Lower leg skin (tissue), 4 donors: ENCODE data around the gene MAML1. TPM values are rescaled to one million over a fixed set of nuclear protein-coding genes. Genes with fewer than 3 reads are reported as not detected.

Source experiments
- DNase-seq, 2 donors: peaks; one replicate each; pipeline ENCODE4 v3.0.0-alpha.2; 2019; ENCODE audit warnings: low spot score in 2 of 2
- H3K4me3 ChIP-seq: fragments of 200-600 bp; sonication (generic); 2 replicates; pipeline ENCODE4 v1.5.1; 2017; ENCODE audit warnings: mild to moderate bottlenecking, low read depth; ENCODE audit not compliant: poor library complexity, severe bottlenecking
- CTCF ChIP-seq, 3 donors: fragments of 450-650 bp; IDR thresholded peaks; one replicate each; pipeline ENCODE4 v1.5.1; 2016; ENCODE audit warnings: antibody characterized with exemption in 3 of 3, mild to moderate bottlenecking in 3 of 3, moderate library complexity in 2 of 3
- POLR2A ChIP-seq, 2 donors: fragments of 450-650 bp; IDR thresholded peaks; one replicate each; pipeline ENCODE4 v1.6.1; 2016 to 2017; ENCODE audit warnings: antibody characterized with exemption in 2 of 2, mild to moderate bottlenecking in 1 of 2, moderate library complexity in 1 of 2
- WGBS, 2 donors: methylation state at CpG; one replicate each; pipeline ENCODE4 v1.1.5; 2018; 5-methylcytosine and 5-hydroxymethylcytosine counted together
- intact Hi-C: fragments of 100-400 bp; cut with DNase I; formaldehyde crosslinking; loops from one replicate; pipeline ENCODE4 v1.15.0; 2023; ENCODE audit warnings: low total_unique reads
- microRNA counts, 2 donors: library from miRNA; unstranded; fragments of <30 nt; microRNA quantifications; one replicate each; lab custom pipeline; 2016
- microRNA-seq, 2 donors: library from miRNA; unstranded; fragments of <30 nt; microRNA quantifications; one replicate each; pipeline ENCODE4, GENCODE V29; 2016; ENCODE audit warnings: borderline replicate concordance in 2 of 2, borderline number of aligned reads in 1 of 2
- total RNA-seq, 4 donors: library from RNA; depleted of rRNA; stranded (reverse); fragments of >200 nt; gene quantifications; one replicate each; pipeline ENCODE4 v1.1.0, GENCODE V29; 2016

MAML1 gene
- total RNA-seq, 4 donors from 2014 or later = 25.5 to 46.8 (median 31.5) TPM

GRCh38 chr5:179823937-179824744 lies 91.5 kb downstream of the MAML1 start:
- DNase-seq = no peak
- intact Hi-C loops = no loop called here
- WGBS, 2 donors = 86 to 89% methylated on average over 12 to 22 of the region's 22 CpGs
- H3K4me3 ChIP-seq = no peak overlapping the region
- TF ChIP-seq CTCF (IDR thresholded peaks at IDR 0.05) = no peak
- TF ChIP-seq POLR2A (IDR thresholded peaks at IDR 0.05) = no peak

GRCh38 chr5:179824745-179825112 lies 92.1 kb downstream of the MAML1 start:
- H3K4me3 ChIP-seq = no peak overlapping the region
- WGBS, 2 donors = 82 to 85% methylated on average over 3 of the region's 3 CpGs
- no peak for TF ChIP-seq CTCF (IDR thresholded peaks at IDR 0.05)
- TF ChIP-seq POLR2A (IDR thresholded peaks at IDR 0.05) = no peak
- no peak for DNase-seq
- intact Hi-C loops = no loop called here

GRCh38 chr5:179825655-179826182 lies 93.1 kb downstream of the MAML1 start:
- intact Hi-C loops = no loop called here
- TF ChIP-seq POLR2A (IDR thresholded peaks at IDR 0.05) (no peak), CTCF (IDR thresholded peaks at IDR 0.05) (no peak)
- 74 to 79% methylated on average over 13 of the region's 13 CpGs for WGBS, 2 donors
- DNase-seq = no peak
- H3K4me3 ChIP-seq = no peak overlapping the region

MicroRNAs encoded within 50 kb of the gene (microRNA counts, 767-probe panel; counts per million panel counts)
- microRNA hsa-miR-1229 (lab: Ali Mortazavi, UCI) = 0 to 358 counts per million in 2 donors

Small RNA genes lying within 50 kb of the gene (microRNA-seq; reads per million reads assigned to microRNA genes)
- 0.57 to 1.4 reads per million in 2 donors for gene MIR1229

Other genes with a start within 250 kb of the MAML1 start
- 10 to 100 TPM; 36.4 to 76.1 (median 54.9) TPM for gene RUFY1, start 182.3 kb upstream of the MAML1 start, total RNA-seq
- 100 to 1,000 TPM; 182 to 474 (median 317) TPM for gene HNRNPH1, start 109.2 kb upstream of the MAML1 start, total RNA-seq
- gene CBY3, start 51.8 kb upstream of the MAML1 start, total RNA-seq = not detected
- 100 to 1,000 TPM; 183 to 307 (median 253) TPM for gene CANX, start 33.9 kb upstream of the MAML1 start, total RNA-seq
- gene LTC4S, start 61.2 kb downstream of the MAML1 start, total RNA-seq = 10 to 100 TPM in 2 of 4 donors, 1 to 10 TPM in 2; 3.5 to 14.8 (median 9.6) TPM
- gene MGAT4B, start 74.0 kb downstream of the MAML1 start, total RNA-seq = 100 to 1,000 TPM in 2 of 4 donors, 10 to 100 TPM in 2; 86.3 to 113 (median 101) TPM
- gene SQSTM1, start 88.1 kb downstream of the MAML1 start, total RNA-seq = 100 to 1,000 TPM; 263 to 508 (median 298) TPM
- 10 to 100 TPM; 13.7 to 44.9 (median 26.5) TPM for gene MRNIP, start 126.0 kb downstream of the MAML1 start, total RNA-seq
- 100 to 1,000 TPM in 2 of 4 donors, 10 to 100 TPM in 2; 71.4 to 125 (median 100) TPM for gene TBC1D9B, start 175.1 kb downstream of the MAML1 start, total RNA-seq